Astrocyte (in vitro differentiated cells and primary cell): Measurements from ENCODE around the gene DAD1.

Experiments
- EZH2 ChIP-seq: IDR thresholded peaks from 2 replicates; pipeline ENCODE4 v1.6.1; 2012; ENCODE audit warnings: mild to moderate bottlenecking, low read length, inconsistent platforms; ENCODE audit not compliant: insufficient read depth
- TF ChIP-seq, protein P1 (sequence below): IDR thresholded peaks from 2 replicates; pipeline ENCODE4 v1.5.1; 2011; ENCODE audit warnings: low read depth, mild to moderate bottlenecking, inconsistent platforms, low read length, moderate library complexity; ENCODE audit not compliant: insufficient read depth

DNA sequence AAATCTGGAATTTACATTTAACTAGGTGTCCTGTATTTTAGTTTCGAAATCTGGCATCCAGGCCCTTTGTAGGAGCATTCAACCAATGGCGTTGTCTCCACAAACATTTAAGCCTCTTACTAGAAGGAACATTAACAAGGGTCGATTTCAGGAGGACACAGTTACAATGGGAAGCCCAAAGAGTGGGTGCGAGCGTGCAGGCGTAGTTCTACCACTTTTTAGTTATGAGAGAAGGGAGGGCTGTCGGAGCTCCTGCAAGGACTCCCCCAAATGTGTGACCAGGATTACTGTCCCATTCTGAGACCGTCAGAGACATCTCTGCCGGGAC lies 8.7 kb upstream of the DAD1 start:
- TF ChIP-seq, protein P1, sequence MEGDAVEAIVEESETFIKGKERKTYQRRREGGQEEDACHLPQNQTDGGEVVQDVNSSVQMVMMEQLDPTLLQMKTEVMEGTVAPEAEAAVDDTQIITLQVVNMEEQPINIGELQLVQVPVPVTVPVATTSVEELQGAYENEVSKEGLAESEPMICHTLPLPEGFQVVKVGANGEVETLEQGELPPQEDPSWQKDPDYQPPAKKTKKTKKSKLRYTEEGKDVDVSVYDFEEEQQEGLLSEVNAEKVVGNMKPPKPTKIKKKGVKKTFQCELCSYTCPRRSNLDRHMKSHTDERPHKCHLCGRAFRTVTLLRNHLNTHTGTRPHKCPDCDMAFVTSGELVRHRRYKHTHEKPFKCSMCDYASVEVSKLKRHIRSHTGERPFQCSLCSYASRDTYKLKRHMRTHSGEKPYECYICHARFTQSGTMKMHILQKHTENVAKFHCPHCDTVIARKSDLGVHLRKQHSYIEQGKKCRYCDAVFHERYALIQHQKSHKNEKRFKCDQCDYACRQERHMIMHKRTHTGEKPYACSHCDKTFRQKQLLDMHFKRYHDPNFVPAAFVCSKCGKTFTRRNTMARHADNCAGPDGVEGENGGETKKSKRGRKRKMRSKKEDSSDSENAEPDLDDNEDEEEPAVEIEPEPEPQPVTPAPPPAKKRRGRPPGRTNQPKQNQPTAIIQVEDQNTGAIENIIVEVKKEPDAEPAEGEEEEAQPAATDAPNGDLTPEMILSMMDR, result no peak
- TF ChIP-seq EZH2, result no peak
